ENCODE measurements around the gene SLC12A8. TPM values are rescaled to one million over a fixed set of nuclear protein-coding genes. Genes with fewer than 3 reads are reported as not detected.

SLC12A8 gene
- total and polyA plus RNA-seq, 2 of the 13 experiments (the other 11 are each of a cell fraction or from before 2014, with no cell fraction given): 0.44 to 0.71 TPM

GRCh38 chr3:125075738-125076137 lies 136.8 kb downstream of the SLC12A8 start (continued):
- no peak for TF ChIP-seq BHLHE40 (IDR thresholded peaks at IDR 0.05; ENCODE audit: low read length)
- no peak for TF ChIP-seq ZEB1 (IDR thresholded peaks at IDR 0.05; ENCODE audit: insufficient replicate concordance, low read depth)
- TF ChIP-seq GLI4 (CRISPR knock-in tag; IDR thresholded peaks at IDR 0.05; ENCODE audit: borderline replicate concordance): no peak
- no peak for TF ChIP-seq NPAS2 (CRISPR knock-in tag; IDR thresholded peaks at IDR 0.05; ENCODE audit: borderline replicate concordance)
- TF ChIP-seq ZMYM4 (CRISPR knock-in tag; IDR thresholded peaks at IDR 0.05): no peak
- no peak for TF ChIP-seq GATAD1 (CRISPR knock-in tag; IDR thresholded peaks at IDR 0.05)
- no peak for TF ChIP-seq BATF2 (CRISPR knock-in tag; IDR thresholded peaks at IDR 0.05)
- no peak for TF ChIP-seq CENPT (CRISPR knock-in tag; IDR thresholded peaks at IDR 0.05; ENCODE audit: low read depth)

GRCh38 chr3:125073390-125073905 lies 139.1 kb downstream of the SLC12A8 start:
- no TSS peak for BruUV-seq (replicated peaks)
- ChIA-PET CTCF (ENCODE audit: low intra/inter-chr PET ratio, low total read pairs) (no interaction called here), POLR2A (interaction anchor here (1.7 to 2.6 kb wide), 2 partner anchors 10 to 11 kb away, joined by 5 to 12 read pairs; no protein-coding TSS in a partner anchor)
- H3K9me3 ChIP-seq (ENCODE audit: low read length): no peaks in the 10 kb centered on the region
- ATAC-seq: no peak
- in situ Hi-C loops (cut with HindIII; ENCODE audit: extremely low pct_ligation_motif_present, low pct_unique_long_range_greater_than_20kb): no loop called here
- FAIRE-seq: no peak
- WGBS (ENCODE audit: low lambda C conversion rate): 66% methylated on average over 6 of the region's 7 CpGs
- no peak overlapping the region for H3K9ac ChIP-seq (ENCODE audit: insufficient read depth, low read depth, low read length)
- intact Hi-C loops (cut with micrococcal nuclease; ENCODE audit: unreplicated experiment): no loop called here
- H4K20me1 ChIP-seq (ENCODE audit: insufficient read depth, low read length): no peaks in the 10 kb centered on the region
- H3K36me3 ChIP-seq (replicated peaks in 1 of 2; ENCODE audit: control insufficient read depth in 1 of 2, insufficient read depth in 2 of 2, low read length in 2 of 2): no peaks in the 10 kb centered on the region
- no peak overlapping the region for H3K27ac ChIP-seq (ENCODE audit: extremely low read length, insufficient read depth, low read length)
- H2AFZ ChIP-seq (ENCODE audit: low read length): no peak overlapping the region
- H3K27me3 ChIP-seq (ENCODE audit: control insufficient read depth in 1 of 2, insufficient read depth in 2 of 2, low read length in 2 of 2): 0 out of 5 replicates have a peak, but pooled peaks cover 0 to 2% of the 10 kb centered on the region in 2 experiments
- H3K4me2 ChIP-seq (ENCODE audit: low read depth, low read length): no peak overlapping the region
- no peaks in the 10 kb centered on the region for H3K79me2 ChIP-seq (ENCODE audit: insufficient read depth, low read length)
- no peak overlapping the region for H3K4me3 ChIP-seq (replicated peaks in 1 of 3; ENCODE audit: insufficient read depth in 1 of 3, low read depth in 2 of 3, low read length in 3 of 3)
- no peak for DNase-seq (ENCODE audit: low spot score)
- H3K4me1 ChIP-seq (ENCODE audit: insufficient read depth, low read length): peaks cover 5% of the 10 kb centered on the region; the same call in 1 of the 2 replicates
- TF ChIP-seq SYNCRIP (IDR thresholded peaks at IDR 0.05; ENCODE audit: insufficient read depth, low read depth, low read length): no peak
- TF ChIP-seq GFI1 (CRISPR knock-in tag; IDR thresholded peaks at IDR 0.05; ENCODE audit: borderline replicate concordance): 0 out of 2 replicates have a peak, but pooled peaks have one; percentile 37
- no peak for TF ChIP-seq RBFOX2 (IDR thresholded peaks at IDR 0.05; ENCODE audit: low read depth, low read length)
- TF ChIP-seq ZNF891 (CRISPR knock-in tag; IDR thresholded peaks at IDR 0.05): no peak
- no peak for TF ChIP-seq CCAR2 (optimal IDR thresholded peaks at IDR 0.05; ENCODE audit: low read depth, low read length)
- no peak for TF ChIP-seq THYN1 (CRISPR knock-in tag; IDR thresholded peaks at IDR 0.05; ENCODE audit: borderline replicate concordance, low read depth)
- no peak for TF ChIP-seq HMGA1 (CRISPR knock-in tag; conservative IDR thresholded peaks at IDR 0.05)
- TF ChIP-seq GMEB1 (CRISPR knock-in tag; IDR thresholded peaks at IDR 0.05; ENCODE audit: borderline replicate concordance): no peak

Data from HepG2 (cell line).